ENCODE results near the gene SLC6A2. TPM values are rescaled to one million over a fixed set of nuclear protein-coding genes. Genes with fewer than 3 reads are reported as not detected.
A peak's percentile ranks its signal among the peaks of the same experiment; 100 is the strongest.

The SLC6A2 gene
- total and polyA plus RNA-seq, 7 donors = 0.10 to 0.14 TPM; not detected in 5

DNA sequence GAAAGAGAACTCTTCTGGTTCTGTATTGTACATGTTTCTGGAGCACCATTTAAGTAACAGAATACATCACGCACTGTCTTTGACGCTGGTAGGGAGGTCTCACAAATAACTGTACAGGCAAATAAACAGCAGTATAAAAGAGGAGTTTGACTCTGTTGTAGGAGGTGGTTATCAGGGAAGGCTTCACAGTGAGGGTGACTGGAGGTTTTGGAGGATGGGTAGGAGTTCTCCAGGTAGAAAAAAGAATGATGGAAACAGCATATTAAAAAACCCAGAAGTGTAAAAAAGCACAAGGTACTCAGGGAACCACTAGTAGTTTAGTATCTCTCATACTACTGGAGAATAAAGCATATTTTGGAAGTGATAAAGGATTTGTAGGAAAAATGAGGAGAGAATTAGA lies 2.7 kb upstream of the SLC6A2 start:
- DNase-seq = no peak
- intact Hi-C loops (cut with DNase I) = no loop called here
- Histone ChIP-seq H3K27ac (no peak overlapping the region), H3K9me3 (no peaks in the 10 kb centered on the region), H3K36me3 (no peaks in the 10 kb centered on the region), H3K4me3 (no peak overlapping the region), H3K4me1 (peaks cover 0 to 17% (median 11%) of the 10 kb centered on the region in 4 donors), H3K27me3 (peaks cover 23 to 55% (median 28%) of the 10 kb centered on the region in 3 donors)
- TF ChIP-seq, protein P1, sequence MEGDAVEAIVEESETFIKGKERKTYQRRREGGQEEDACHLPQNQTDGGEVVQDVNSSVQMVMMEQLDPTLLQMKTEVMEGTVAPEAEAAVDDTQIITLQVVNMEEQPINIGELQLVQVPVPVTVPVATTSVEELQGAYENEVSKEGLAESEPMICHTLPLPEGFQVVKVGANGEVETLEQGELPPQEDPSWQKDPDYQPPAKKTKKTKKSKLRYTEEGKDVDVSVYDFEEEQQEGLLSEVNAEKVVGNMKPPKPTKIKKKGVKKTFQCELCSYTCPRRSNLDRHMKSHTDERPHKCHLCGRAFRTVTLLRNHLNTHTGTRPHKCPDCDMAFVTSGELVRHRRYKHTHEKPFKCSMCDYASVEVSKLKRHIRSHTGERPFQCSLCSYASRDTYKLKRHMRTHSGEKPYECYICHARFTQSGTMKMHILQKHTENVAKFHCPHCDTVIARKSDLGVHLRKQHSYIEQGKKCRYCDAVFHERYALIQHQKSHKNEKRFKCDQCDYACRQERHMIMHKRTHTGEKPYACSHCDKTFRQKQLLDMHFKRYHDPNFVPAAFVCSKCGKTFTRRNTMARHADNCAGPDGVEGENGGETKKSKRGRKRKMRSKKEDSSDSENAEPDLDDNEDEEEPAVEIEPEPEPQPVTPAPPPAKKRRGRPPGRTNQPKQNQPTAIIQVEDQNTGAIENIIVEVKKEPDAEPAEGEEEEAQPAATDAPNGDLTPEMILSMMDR (IDR thresholded peaks at IDR 0.05) = no peak
- TF ChIP-seq EP300 (IDR thresholded peaks at IDR 0.05) (no peak), POLR2AphosphoS5 (IDR thresholded peaks at IDR 0.05) (no peak), POLR2A (IDR thresholded peaks at IDR 0.05) (no peak)
- 92 to 93% methylated on average over 2 of the region's 2 CpGs for WGBS, 2 donors

DNA sequence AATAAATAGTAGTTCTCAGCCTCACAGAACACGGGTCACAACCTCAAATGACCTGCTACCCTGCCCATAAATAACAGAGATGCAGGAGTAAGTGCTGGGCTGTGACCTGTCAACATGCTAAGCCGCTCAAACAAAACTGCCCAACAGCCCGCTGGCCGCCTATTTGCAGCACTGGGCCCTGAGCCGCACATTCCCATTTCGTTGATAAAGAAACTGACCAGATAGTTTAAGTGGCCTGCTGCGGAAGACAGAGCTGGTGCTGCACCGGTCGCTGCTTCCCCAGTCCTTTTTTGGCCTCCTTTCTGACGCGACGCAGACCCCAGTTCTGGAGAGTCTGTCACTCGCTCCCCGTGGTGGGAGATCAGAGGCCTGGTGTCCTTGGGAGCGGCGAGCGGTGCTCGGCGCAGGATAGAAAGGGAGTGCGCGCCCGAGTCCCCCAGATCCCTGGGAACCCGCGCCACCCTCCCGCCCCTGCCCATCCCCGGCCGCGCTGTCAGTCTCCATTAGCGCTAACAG lies 349 bp upstream of the SLC6A2 start:
- Histone ChIP-seq H3K4me1 (peaks cover 0 to 17% (median 11%) of the 10 kb centered on the region in 4 donors), H3K36me3 (no peaks in the 10 kb centered on the region), H3K9me3 (no peaks in the 10 kb centered on the region), H3K4me3 (peak overlapping the region in 2 of 4 donors; percentile 27 to 32), H3K27ac (no peak overlapping the region), H3K27me3 (peaks cover 23 to 55% (median 28%) of the 10 kb centered on the region in 3 donors)
- intact Hi-C loops (cut with DNase I) = no loop called here
- no peak for TF ChIP-seq POLR2A (IDR thresholded peaks at IDR 0.05)
- no peak for TF ChIP-seq EP300 (IDR thresholded peaks at IDR 0.05)
- TF ChIP-seq, protein P1 (IDR thresholded peaks at IDR 0.05) = no peak
- no peak for TF ChIP-seq POLR2AphosphoS5 (IDR thresholded peaks at IDR 0.05)
- no peak for DNase-seq
- 10 to 19% methylated on average over 29 of the region's 29 CpGs for WGBS, 2 donors

- Histone ChIP-seq H3K27ac (no peak overlapping the region), H3K36me3 (no peaks in the 10 kb centered on the region), H3K4me1 (peaks cover 0 to 17% (median 11%) of the 10 kb centered on the region in 4 donors), H3K4me3 (peak overlapping the region in 1 of 4 donors; percentile 27), H3K27me3 (peaks cover 23 to 55% (median 28%) of the 10 kb centered on the region in 3 donors), H3K9me3 (no peaks in the 10 kb centered on the region)
- intact Hi-C loops (cut with DNase I) = no loop called here
- TF ChIP-seq POLR2AphosphoS5 (IDR thresholded peaks at IDR 0.05) = no peak
- TF ChIP-seq, protein P1 (IDR thresholded peaks at IDR 0.05) = no peak
- no peak for TF ChIP-seq POLR2A (IDR thresholded peaks at IDR 0.05)
- TF ChIP-seq EP300 (IDR thresholded peaks at IDR 0.05) = no peak
- no peak for DNase-seq
- WGBS, 2 donors = 9 to 27% methylated on average over 37 of the region's 37 CpGs
Measured at GRCh38 chr16:55656691-55657092, 904 bp downstream of the SLC6A2 start.

GRCh38 chr16:55657616-55658015 lies 1.8 kb downstream of the SLC6A2 start:
- TF ChIP-seq, protein P1 (IDR thresholded peaks at IDR 0.05) = no peak
- TF ChIP-seq POLR2A (IDR thresholded peaks at IDR 0.05) (no peak), POLR2AphosphoS5 (IDR thresholded peaks at IDR 0.05) (no peak), EP300 (IDR thresholded peaks at IDR 0.05) (no peak)
- H3K36me3 ChIP-seq = no peaks in the 10 kb centered on the region
- peaks cover 0 to 17% (median 11%) of the 10 kb centered on the region in 4 donors for H3K4me1 ChIP-seq
- H3K27ac ChIP-seq = no peak overlapping the region
- peaks cover 19 to 47% (median 28%) of the 10 kb centered on the region in 3 donors for H3K27me3 ChIP-seq
- 86 to 94% methylated on average over 3 of the region's 3 CpGs for WGBS, 2 donors
- intact Hi-C loops (cut with DNase I) = no loop called here
- no peak for DNase-seq
- H3K4me3 ChIP-seq = no peak overlapping the region
- no peaks in the 10 kb centered on the region for H3K9me3 ChIP-seq
